ENCODE measurements around the gene ATR. TPM values are rescaled to one million over a fixed set of nuclear protein-coding genes. Genes with fewer than 3 reads are reported as not detected.

The ATR gene
- total RNA-seq, 2 experiments from 2014 or later, result 29.0 to 29.5 TPM

DNA sequence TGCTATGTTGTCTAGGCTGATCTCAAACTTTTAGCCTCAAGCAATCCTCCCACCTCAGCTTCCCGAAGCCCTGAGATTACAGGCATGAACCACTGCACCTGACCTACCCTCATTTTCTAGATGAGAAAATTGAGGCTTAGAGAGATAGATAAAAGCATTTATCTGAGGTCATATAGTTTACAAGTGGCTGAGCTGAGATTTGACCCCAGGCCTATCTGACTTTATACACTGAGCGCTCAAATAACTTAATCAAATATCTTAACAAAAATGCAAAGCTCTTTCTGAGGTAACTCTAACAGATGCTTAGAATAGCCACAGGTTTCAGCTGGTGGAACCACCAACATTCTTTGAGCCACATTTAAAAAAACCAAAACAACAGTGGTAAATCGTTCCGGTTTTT is 23.2 kb upstream of the ATR start:
- ChIA-PET POLR2A (interaction anchor here (0.6 to 1.5 kb wide), 3 partner anchors 9 to 450 kb away, joined by 3 to 6 read pairs (median 4); partner anchors contain the start of gene ATR), CTCF (no interaction called here)
- Mint-ChIP-seq H3K27ac (no peak overlapping the region), H3K27me3 (no peaks in the 10 kb centered on the region), H3K9me3 (no peaks in the 10 kb centered on the region), H3K4me3 (no peak overlapping the region), H3K4me1 (ENCODE audit: low read depth) (peaks cover 10% of the 10 kb centered on the region), H3K36me3 (ENCODE audit: low read depth) (no peaks in the 10 kb centered on the region)
- no peak overlapping the region for H3K4me3 ChIP-seq (ENCODE audit: low read length)
- H3K4me1 ChIP-seq (ENCODE audit: insufficient read depth, low read length), result peaks cover 8% of the 10 kb centered on the region
- TF ChIP-seq, protein P1, sequence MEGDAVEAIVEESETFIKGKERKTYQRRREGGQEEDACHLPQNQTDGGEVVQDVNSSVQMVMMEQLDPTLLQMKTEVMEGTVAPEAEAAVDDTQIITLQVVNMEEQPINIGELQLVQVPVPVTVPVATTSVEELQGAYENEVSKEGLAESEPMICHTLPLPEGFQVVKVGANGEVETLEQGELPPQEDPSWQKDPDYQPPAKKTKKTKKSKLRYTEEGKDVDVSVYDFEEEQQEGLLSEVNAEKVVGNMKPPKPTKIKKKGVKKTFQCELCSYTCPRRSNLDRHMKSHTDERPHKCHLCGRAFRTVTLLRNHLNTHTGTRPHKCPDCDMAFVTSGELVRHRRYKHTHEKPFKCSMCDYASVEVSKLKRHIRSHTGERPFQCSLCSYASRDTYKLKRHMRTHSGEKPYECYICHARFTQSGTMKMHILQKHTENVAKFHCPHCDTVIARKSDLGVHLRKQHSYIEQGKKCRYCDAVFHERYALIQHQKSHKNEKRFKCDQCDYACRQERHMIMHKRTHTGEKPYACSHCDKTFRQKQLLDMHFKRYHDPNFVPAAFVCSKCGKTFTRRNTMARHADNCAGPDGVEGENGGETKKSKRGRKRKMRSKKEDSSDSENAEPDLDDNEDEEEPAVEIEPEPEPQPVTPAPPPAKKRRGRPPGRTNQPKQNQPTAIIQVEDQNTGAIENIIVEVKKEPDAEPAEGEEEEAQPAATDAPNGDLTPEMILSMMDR (IDR thresholded peaks at IDR 0.05), result no peak
- no peak for DNase-seq
- intact Hi-C loops (cut with DNase I, micrococcal nuclease), result no loop called here
- no peak overlapping the region for H3K27ac ChIP-seq (ENCODE audit: low read depth in 1 of 2, low read length in 2 of 2)
- no peaks in the 10 kb centered on the region for H3K9me3 ChIP-seq (ENCODE audit: control insufficient read depth in 1 of 2, insufficient read depth in 1 of 2, low read length in 2 of 2)
- no peaks in the 10 kb centered on the region for H3K27me3 ChIP-seq (ENCODE audit: control insufficient read depth in 1 of 2, insufficient read depth in 2 of 2, low read length in 2 of 2)
- ATAC-seq (ENCODE audit: poor library complexity), result no peak
- no peaks in the 10 kb centered on the region for H3K36me3 ChIP-seq (ENCODE audit: insufficient read depth, low read length)

DNA sequence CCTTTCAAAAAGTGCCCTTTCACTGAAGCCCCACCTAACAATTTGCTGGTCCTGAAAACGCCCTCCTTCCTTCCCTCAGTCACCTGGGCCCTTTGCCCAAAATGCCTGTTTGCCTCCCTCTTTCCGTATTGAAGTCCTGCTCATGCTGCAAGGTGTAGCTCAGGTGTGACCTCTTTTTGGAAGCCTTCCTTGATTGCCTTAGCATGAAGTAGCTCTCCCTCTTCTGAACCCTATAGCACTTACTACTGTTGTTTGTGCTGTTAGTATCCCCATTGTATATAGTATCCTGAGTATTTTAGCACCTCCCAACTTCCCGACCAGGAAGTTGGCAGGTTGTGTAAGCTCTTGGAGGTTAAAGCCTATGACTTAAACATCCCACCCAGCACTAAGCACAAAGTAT is 19.4 kb upstream of the ATR start:
- Mint-ChIP-seq H3K36me3 (ENCODE audit: low read depth) (no peaks in the 10 kb centered on the region), H3K27me3 (peaks cover 6% of the 10 kb centered on the region), H3K9me3 (no peaks in the 10 kb centered on the region), H3K27ac (no peak overlapping the region), H3K4me3 (peak overlapping the region; percentile 65), H3K4me1 (ENCODE audit: low read depth) (peaks cover 18% of the 10 kb centered on the region)
- no peaks in the 10 kb centered on the region for H3K27me3 ChIP-seq (ENCODE audit: control insufficient read depth in 1 of 2, insufficient read depth in 2 of 2, low read length in 2 of 2)
- H3K9me3 ChIP-seq (ENCODE audit: control insufficient read depth in 1 of 2, insufficient read depth in 1 of 2, low read length in 2 of 2), result no peaks in the 10 kb centered on the region
- TF ChIP-seq, protein P1 (IDR thresholded peaks at IDR 0.05), result no peak
- DNase-seq (no peak), ATAC-seq (ENCODE audit: poor library complexity) (no peak)
- CTCF ChIA-PET, result interaction anchor here (1.2 kb wide), 1 partner anchor 15 kb away, joined by 3 read pairs; no protein-coding TSS in a partner anchor
- H3K27ac ChIP-seq (ENCODE audit: low read depth in 1 of 2, low read length in 2 of 2), result no peak overlapping the region
- POLR2A ChIA-PET, result interaction anchor here (1.2 to 4.5 kb wide), 2 partner anchors 20 to 126 kb away, joined by 4 to 59 read pairs; partner anchors contain the start of genes ATR and TRPC1
- intact Hi-C loops (cut with DNase I, micrococcal nuclease), result loop anchor here in 1 of 2 experiments (5.0 kb wide), 2 partner anchors 129 to 376 kb away; no protein-coding TSS in a partner anchor
- peaks cover 13% of the 10 kb centered on the region for H3K4me1 ChIP-seq (ENCODE audit: insufficient read depth, low read length)
- H3K36me3 ChIP-seq (ENCODE audit: insufficient read depth, low read length), result no peaks in the 10 kb centered on the region
- no peak overlapping the region for H3K4me3 ChIP-seq (ENCODE audit: low read length)

DNA sequence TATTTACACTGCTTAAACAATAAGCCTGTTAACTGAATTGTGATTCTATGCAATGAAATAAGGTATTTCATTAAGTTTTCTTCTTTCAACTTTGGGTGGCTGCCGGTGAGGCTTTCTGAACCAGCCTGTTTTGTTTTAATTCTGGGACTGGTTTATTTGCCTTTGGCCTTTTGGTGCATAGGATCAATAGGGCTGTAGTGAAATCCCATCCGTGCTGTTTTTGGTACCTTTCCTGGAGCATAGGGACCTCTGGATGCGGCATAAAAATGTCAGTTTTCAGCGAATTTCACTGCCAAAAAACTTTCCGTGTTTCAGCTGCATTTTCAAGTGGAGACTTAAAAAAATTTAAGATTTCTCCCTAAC is 18.2 kb upstream of the ATR start:
- CTCF ChIA-PET, result interaction anchor here (0.6 to 1.2 kb wide), 2 partner anchors 14 to 19 kb away, joined by 3 read pairs; no protein-coding TSS in a partner anchor
- intact Hi-C loops (cut with DNase I, micrococcal nuclease), result loop anchor here (1.0 to 5.0 kb wide), 3 partner anchors 18 to 374 kb away; partner anchors contain the start of gene ATR (in 1 of the 2)
- POLR2A ChIA-PET, result interaction anchor here (0.9 to 4.5 kb wide), 3 partner anchors 13 to 127 kb away, joined by 3 to 59 read pairs (median 4); partner anchors contain the start of genes ATR and TRPC1
- ATAC-seq (ENCODE audit: poor library complexity), result no peak
- Mint-ChIP-seq H3K4me1 (ENCODE audit: low read depth) (peaks cover 18% of the 10 kb centered on the region), H3K4me3 (peak overlapping the region; percentile 97), H3K27me3 (peaks cover 6% of the 10 kb centered on the region), H3K36me3 (ENCODE audit: low read depth) (no peaks in the 10 kb centered on the region), H3K27ac (peak overlapping the region; percentile 53), H3K9me3 (no peaks in the 10 kb centered on the region)
- DNase-seq, result no peak
- peaks cover 13% of the 10 kb centered on the region for H3K4me1 ChIP-seq (ENCODE audit: insufficient read depth, low read length)
- no peaks in the 10 kb centered on the region for H3K9me3 ChIP-seq (ENCODE audit: control insufficient read depth in 1 of 2, insufficient read depth in 1 of 2, low read length in 2 of 2)
- no peaks in the 10 kb centered on the region for H3K36me3 ChIP-seq (ENCODE audit: insufficient read depth, low read length)
- H3K27me3 ChIP-seq (ENCODE audit: control insufficient read depth in 1 of 2, insufficient read depth in 2 of 2, low read length in 2 of 2), result no peaks in the 10 kb centered on the region
- TF ChIP-seq, protein P1 (IDR thresholded peaks at IDR 0.05), result no peak
- H3K27ac ChIP-seq (ENCODE audit: low read depth in 1 of 2, low read length in 2 of 2), result no peak overlapping the region
- peak overlapping the region; percentile 62 for H3K4me3 ChIP-seq (ENCODE audit: low read length)
